NCI-H1694 treated with DMSO at 0.1 percent for 48 hours (cell line): Measurements from ENCODE around the gene NSL1.

ENCODE experiments used
- DNase-seq: peaks from one replicate; lab custom pipeline; 2025; lab: John Stamatoyannopoulos, UW

The NSL1 gene

GRCh38 chr1:212703991-212704564 is 87.5 kb downstream of the NSL1 start:
- DNase-seq, result no peak

- no peak for DNase-seq
These were observed 88.9 kb downstream of the NSL1 start for GRCh38 chr1:212702672-212703071.

GRCh38 chr1:212701910-212702309 is 89.7 kb downstream of the NSL1 start:
- no peak for DNase-seq

- no peak for DNase-seq
These were observed 90.4 kb downstream of the NSL1 start for GRCh38 chr1:212700892-212701819.

- no peak for DNase-seq
These were observed 91.2 kb downstream of the NSL1 start for GRCh38 chr1:212700223-212700891.

- DNase-seq, result peak; percentile 16
These were observed 91.9 kb downstream of the NSL1 start, which contains the start of gene BATF3 for GRCh38 chr1:212699625-212700222. Gene BATF3 (minus strand): TSS chr1:212699840. CDS start chr1:212699762, 78 bp downstream.

GRCh38 chr1:212699104-212699624 is 92.4 kb downstream of the NSL1 start:
- DNase-seq, result peak; percentile 22

- DNase-seq, result no peak
These were observed 93.0 kb downstream of the NSL1 start for GRCh38 chr1:212698467-212699103.

GRCh38 chr1:212696721-212697331 is 94.8 kb downstream of the NSL1 start:
- DNase-seq, result no peak

GRCh38 chr1:212692774-212693644 is 98.6 kb downstream of the NSL1 start:
- DNase-seq, result no peak

GRCh38 chr1:212691561-212692071 is 100.0 kb downstream of the NSL1 start:
- no peak for DNase-seq

GRCh38 chr1:212690816-212691403 is 100.7 kb downstream of the NSL1 start:
- no peak for DNase-seq

GRCh38 chr1:212689758-212690529 is 101.6 kb downstream of the NSL1 start:
- DNase-seq, result no peak

- DNase-seq, result no peak
These were observed 102.3 kb downstream of the NSL1 start for GRCh38 chr1:212689196-212689725.

- DNase-seq, result no peak
These were observed 103.1 kb downstream of the NSL1 start for GRCh38 chr1:212688341-212689047.

- DNase-seq, result no peak
These were observed 103.8 kb downstream of the NSL1 start for GRCh38 chr1:212687811-212688210.

GRCh38 chr1:212686591-212686990 is 105.0 kb downstream of the NSL1 start:
- no peak for DNase-seq

GRCh38 chr1:212686069-212686468 is 105.5 kb downstream of the NSL1 start:
- DNase-seq, result no peak
